Measurements from ENCODE around the gene CCL3.
"Not testable (repeated sequence)": the region's sequence is repeated elsewhere in the genome, so short reads cannot be mapped to it uniquely, and the experiment has no call there.

CCL3 gene
- total RNA-seq, result 53.8 to 9,957 (median 171) reads per million in 17 experiments

GRCh38 chr17:36089888-36090836 is at the start of gene CCL3:
Gene CCL3, minus strand, starts transcription at chr17:36090143. Its CDS starts 85 bp downstream, at chr17:36090058.
- peak; percentile 94 to 99 (median 96) for DNase-seq

- no peak for DNase-seq
Measured at GRCh38 chr17:36136439-36136838, 46.5 kb upstream of the CCL3 start.

GRCh38 chr17:36136036-36136435 is 46.1 kb upstream of the CCL3 start:
- no peak for DNase-seq

- DNase-seq, result peak in 3 of 4 experiments; percentile 33 to 56 (median 42)
Measured at GRCh38 chr17:36135465-36135864, 45.5 kb upstream of the CCL3 start.

- DNase-seq, result peak; percentile 85 to 99 (median 94)
Measured at GRCh38 chr17:36133602-36134236, 43.8 kb upstream of the CCL3 start.

GRCh38 chr17:36132421-36132831 is 42.5 kb upstream of the CCL3 start:
- peak; percentile 46 to 73 (median 60) for DNase-seq

GRCh38 chr17:36131931-36132330 is 42.0 kb upstream of the CCL3 start:
- DNase-seq, result no peak

GRCh38 chr17:36131421-36131820 is 41.5 kb upstream of the CCL3 start:
- peak; percentile 79 to 93 (median 88) for DNase-seq

- DNase-seq, result peak in 3 of 4 experiments; percentile 34 to 69 (median 60)
Measured at GRCh38 chr17:36130346-36130745, 40.4 kb upstream of the CCL3 start.

GRCh38 chr17:36129616-36130015 is 39.7 kb upstream of the CCL3 start:
- DNase-seq, result no peak

- no peak for DNase-seq
Measured at GRCh38 chr17:36128411-36128978, 38.6 kb upstream of the CCL3 start.

GRCh38 chr17:36127911-36128310 is 38.0 kb upstream of the CCL3 start:
- DNase-seq, result peak; percentile 48 to 75 (median 58)

- DNase-seq, result no peak
Measured at GRCh38 chr17:36127199-36127893, 37.4 kb upstream of the CCL3 start.

GRCh38 chr17:36124879-36125824 is 35.2 kb upstream of the CCL3 start:
- no peak for DNase-seq

- no peak for DNase-seq
Measured at GRCh38 chr17:36123431-36123830, 33.5 kb upstream of the CCL3 start.

GRCh38 chr17:36121099-36121498 is 31.2 kb upstream of the CCL3 start:
- not testable (repeated sequence) for DNase-seq

- no peak for DNase-seq
Measured at GRCh38 chr17:36120221-36120620, 30.3 kb upstream of the CCL3 start.

GRCh38 chr17:36118477-36119353 is 28.8 kb upstream of the CCL3 start:
- no peak for DNase-seq

GRCh38 chr17:36117505-36118382 is 27.8 kb upstream of the CCL3 start:
- no peak for DNase-seq
